ENCODE data around the gene COQ2.

DNA sequence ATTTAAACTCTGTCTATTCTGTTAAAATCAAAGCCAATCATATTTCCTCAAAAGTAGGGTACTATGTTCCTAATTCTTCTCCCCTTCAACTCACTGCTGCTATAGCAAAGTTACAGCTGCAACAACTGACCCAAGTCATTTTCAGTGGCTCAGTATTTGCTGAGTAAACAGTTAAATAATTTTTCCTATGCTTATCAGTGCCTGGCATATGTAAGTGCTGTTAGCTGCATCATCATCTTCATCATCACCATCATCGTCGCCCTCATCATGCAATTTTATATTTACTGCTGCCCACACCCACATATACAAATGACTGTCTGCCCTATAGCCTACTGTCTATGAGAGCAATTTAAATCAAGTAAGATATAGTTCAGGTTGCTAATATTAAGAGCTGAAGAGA lies 21.9 kb downstream of the COQ2 start:
- no peak for TF ChIP-seq CTCF (IDR thresholded peaks at IDR 0.05 in 8 of 11, conservative IDR thresholded peaks at IDR 0.05 in 3 of 11)
- TF ChIP-seq POLR2A (IDR thresholded peaks at IDR 0.05), result no peak
- TF ChIP-seq POLR2AphosphoS5 (IDR thresholded peaks at IDR 0.05), result no peak
